K562 (cell line): ENCODE results near the gene MIDN. TPM values are rescaled to one million over a fixed set of nuclear protein-coding genes. Genes with fewer than 3 reads are reported as not detected.
A peak's percentile ranks its signal among the peaks of the same experiment; 100 is the strongest.

ENCODE experiments used
- CAMTA2 ChIP-seq: fragments of 250-450 bp; sonication (Bioruptor Pico); conservative IDR thresholded peaks from 2 replicates; pipeline ENCODE4 v1.5.1; 2022
- ELF4 ChIP-seq: fragments of 450-650 bp; formaldehyde crosslinking; IDR thresholded peaks from 2 replicates; pipeline ENCODE4 v1.4.0; 2022; ENCODE audit warnings: missing genetic modification characterization
- FOXK2 ChIP-seq, 2 experiments: fragments of 450-650 bp; IDR thresholded peaks in 1 of 2; conservative IDR thresholded peaks in 1 of 2; 2 replicates each; pipeline ENCODE4 v1.6.1; 2016; ENCODE audit warnings: low read depth in 2 of 2, mild to moderate bottlenecking in 1 of 2
- GABPB1 ChIP-seq: sonication (generic); formaldehyde crosslinking; IDR thresholded peaks from 2 replicates; pipeline ENCODE4 v1.8.0; 2022; ENCODE audit warnings: mild to moderate bottlenecking, missing genetic modification reagents
- MCM2 ChIP-seq: fragments of 450-650 bp; IDR thresholded peaks from 2 replicates; pipeline ENCODE4 v1.6.1; 2017; ENCODE audit warnings: low read depth, mild to moderate bottlenecking
- MNT ChIP-seq, 2 experiments: fragments of 450-650 bp; conservative IDR thresholded peaks; 2 replicates each; pipeline ENCODE4 v1.6.1; 2017; ENCODE audit warnings: mild to moderate bottlenecking in 2 of 2, moderate library complexity in 2 of 2
- NFYB ChIP-seq: IDR thresholded peaks from 2 replicates; pipeline ENCODE4 v1.6.1; 2011; ENCODE audit warnings: mild to moderate bottlenecking, moderate library complexity; ENCODE audit not compliant: insufficient read length; ENCODE audit errors: extremely low read depth
- PATZ1 ChIP-seq: fragments of 250-450 bp; sonication (Bioruptor Pico); IDR thresholded peaks from 2 replicates; pipeline ENCODE4 v1.5.0; 2020; ENCODE audit warnings: mild to moderate bottlenecking, borderline replicate concordance
- PHB ChIP-seq: fragments of 250-450 bp; sonication (Bioruptor Pico); IDR thresholded peaks from 2 replicates; pipeline ENCODE4 v1.5.0; 2021
- PTBP1 ChIP-seq: fragments of 200-400 bp; formaldehyde crosslinking; IDR thresholded peaks from 2 replicates; pipeline ENCODE4 v1.6.1; 2017; ENCODE audit warnings: low read depth, low read length
- RBM17 ChIP-seq: fragments of 200-400 bp; formaldehyde crosslinking; IDR thresholded peaks from 2 replicates; pipeline ENCODE4 v1.6.1; 2017; ENCODE audit warnings: low read depth, mild to moderate bottlenecking, low read length, borderline replicate concordance
- SIN3A ChIP-seq, 2 experiments: fragments of 150-350 bp in 1 of 2; IDR thresholded peaks; 2 replicates each; pipeline ENCODE4 v1.6.1; 2011 to 2016; ENCODE audit warnings: borderline replicate concordance in 2 of 2, low read depth in 2 of 2, low read length in 2 of 2, mild to moderate bottlenecking in 2 of 2, moderate library complexity in 2 of 2; ENCODE audit not compliant: control insufficient read depth in 1 of 2
- ZNF263 ChIP-seq: sonication (generic); formaldehyde crosslinking; IDR thresholded peaks from 2 replicates; pipeline ENCODE4 v1.8.0; 2022; ENCODE audit warnings: mild to moderate bottlenecking, missing genetic modification reagents, borderline replicate concordance
- ZNF592 ChIP-seq: fragments of 450-650 bp; IDR thresholded peaks from 2 replicates; pipeline ENCODE4 v1.6.1; 2017; ENCODE audit warnings: antibody characterized with exemption, mild to moderate bottlenecking
- polyA plus RNA-seq, 8 experiments: library from polyadenylated mRNA; depleted of rRNA in 4 of 8; stranded (reverse) in 5 of 8; unstranded in 3 of 8; fragments of >200 nt; fragmentation: Nextera tagmentation in 2 of 8; fragmentation: Illumina TruSeq in 1 of 8; extraction: Ambion mirVana in 2 of 8; extraction: Trizol in 1 of 8; gene quantifications; 2 replicates each; pipeline versions ENCODE4 v1.2.1 to v1.2.3, GENCODE V29; 2011 to 2014; ENCODE audit warnings: inconsistent platforms in 1 of 8, missing spikeins in 1 of 8
- total RNA-seq, 7 experiments: library from RNA; depleted of rRNA in 6 of 7; stranded (reverse); fragments of >200 nt in 6 of 7; fragmentation: Illumina TruSeq in 2 of 7; extraction: Trizol in 2 of 7; gene quantifications; 2 replicates each; pipeline versions ENCODE4 v1.2.1 to v1.2.3, GENCODE V29; 2011 to 2021; ENCODE audit warnings: low replicate concordance in 1 of 7
- TF ChIP-seq, protein P1 (sequence below), 2 experiments: fragments of 150-350 bp in 1 of 2; IDR thresholded peaks; 2 replicates each; pipeline ENCODE4 v1.6.1; 2012 to 2016; ENCODE audit warnings: low read depth in 2 of 2, low read length in 2 of 2, mild to moderate bottlenecking in 1 of 2, moderate library complexity in 1 of 2

Gene MIDN
- total and polyA plus RNA-seq, 9 of the 15 experiments (the other 6 are each of a cell fraction or from before 2014, with no cell fraction given) = 0.17 to 120 (median 10.1) TPM

GRCh38 chr19:1259206-1259875 is 11.0 kb downstream of the MIDN start (continued):
- TF ChIP-seq ZNF263 (CRISPR knock-in tag) (peak; percentile 34), MCM2 (no peak), PHB (peak; percentile 78; the same call in 1 of the 2 replicates), SIN3A (IDR thresholded peaks at IDR 0.05; ENCODE audit: borderline replicate concordance in 2 of 2, control insufficient read depth in 1 of 2, low read depth in 2 of 2, low read length in 2 of 2) (peak; percentile 11 to 34; a peak in 1 of 4 replicates), NFYB (no peak), PATZ1 (CRISPR knock-in tag) (no peak; the same call in 1 of the 2 replicates), GABPB1 (CRISPR knock-in tag) (0 out of 2 replicates have a peak, but pooled peaks have one; percentile 40), MNT (conservative IDR thresholded peaks at IDR 0.05) (no peak), PTBP1 (no peak), ELF4 (CRISPR knock-in tag) (peak; percentile 77; the same call in 1 of the 2 replicates), FOXK2 (conservative IDR thresholded peaks at IDR 0.05 in 1 of 2, IDR thresholded peaks at IDR 0.05 in 1 of 2; ENCODE audit: low read depth in 2 of 2) (no peak), RBM17 (no peak), ZNF592 (peak; percentile 74), CAMTA2 (CRISPR knock-in tag) (no peak)
- TF ChIP-seq, protein P1, sequence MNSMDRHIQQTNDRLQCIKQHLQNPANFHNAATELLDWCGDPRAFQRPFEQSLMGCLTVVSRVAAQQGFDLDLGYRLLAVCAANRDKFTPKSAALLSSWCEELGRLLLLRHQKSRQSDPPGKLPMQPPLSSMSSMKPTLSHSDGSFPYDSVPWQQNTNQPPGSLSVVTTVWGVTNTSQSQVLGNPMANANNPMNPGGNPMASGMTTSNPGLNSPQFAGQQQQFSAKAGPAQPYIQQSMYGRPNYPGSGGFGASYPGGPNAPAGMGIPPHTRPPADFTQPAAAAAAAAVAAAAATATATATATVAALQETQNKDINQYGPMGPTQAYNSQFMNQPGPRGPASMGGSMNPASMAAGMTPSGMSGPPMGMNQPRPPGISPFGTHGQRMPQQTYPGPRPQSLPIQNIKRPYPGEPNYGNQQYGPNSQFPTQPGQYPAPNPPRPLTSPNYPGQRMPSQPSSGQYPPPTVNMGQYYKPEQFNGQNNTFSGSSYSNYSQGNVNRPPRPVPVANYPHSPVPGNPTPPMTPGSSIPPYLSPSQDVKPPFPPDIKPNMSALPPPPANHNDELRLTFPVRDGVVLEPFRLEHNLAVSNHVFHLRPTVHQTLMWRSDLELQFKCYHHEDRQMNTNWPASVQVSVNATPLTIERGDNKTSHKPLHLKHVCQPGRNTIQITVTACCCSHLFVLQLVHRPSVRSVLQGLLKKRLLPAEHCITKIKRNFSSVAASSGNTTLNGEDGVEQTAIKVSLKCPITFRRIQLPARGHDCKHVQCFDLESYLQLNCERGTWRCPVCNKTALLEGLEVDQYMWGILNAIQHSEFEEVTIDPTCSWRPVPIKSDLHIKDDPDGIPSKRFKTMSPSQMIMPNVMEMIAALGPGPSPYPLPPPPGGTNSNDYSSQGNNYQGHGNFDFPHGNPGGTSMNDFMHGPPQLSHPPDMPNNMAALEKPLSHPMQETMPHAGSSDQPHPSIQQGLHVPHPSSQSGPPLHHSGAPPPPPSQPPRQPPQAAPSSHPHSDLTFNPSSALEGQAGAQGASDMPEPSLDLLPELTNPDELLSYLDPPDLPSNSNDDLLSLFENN (IDR thresholded peaks at IDR 0.05; ENCODE audit: low read depth in 2 of 2, low read length in 2 of 2) = no peak; a peak in 1 of 4 replicates
